ENCODE measurements around the gene BMP6.

- TF ChIP-seq CTCF (IDR thresholded peaks at IDR 0.05) (no peak), EP300 (IDR thresholded peaks at IDR 0.05) (no peak), JUNB (IDR thresholded peaks at IDR 0.05) (no peak), HDAC2 (IDR thresholded peaks at IDR 0.05) (no peak), FOSB (CRISPR knock-in tag; IDR thresholded peaks at IDR 0.05) (no peak), POLR2A (IDR thresholded peaks at IDR 0.05; ENCODE audit: low read length) (no peak), HOXA7 (CRISPR knock-in tag; IDR thresholded peaks at IDR 0.05) (no peak), KDM5A (IDR thresholded peaks at IDR 0.05) (no peak)
- TF ChIP-seq, protein P1, sequence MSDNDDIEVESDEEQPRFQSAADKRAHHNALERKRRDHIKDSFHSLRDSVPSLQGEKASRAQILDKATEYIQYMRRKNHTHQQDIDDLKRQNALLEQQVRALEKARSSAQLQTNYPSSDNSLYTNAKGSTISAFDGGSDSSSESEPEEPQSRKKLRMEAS (IDR thresholded peaks at IDR 0.05): no peak
- TF ChIP-seq, protein P2, sequence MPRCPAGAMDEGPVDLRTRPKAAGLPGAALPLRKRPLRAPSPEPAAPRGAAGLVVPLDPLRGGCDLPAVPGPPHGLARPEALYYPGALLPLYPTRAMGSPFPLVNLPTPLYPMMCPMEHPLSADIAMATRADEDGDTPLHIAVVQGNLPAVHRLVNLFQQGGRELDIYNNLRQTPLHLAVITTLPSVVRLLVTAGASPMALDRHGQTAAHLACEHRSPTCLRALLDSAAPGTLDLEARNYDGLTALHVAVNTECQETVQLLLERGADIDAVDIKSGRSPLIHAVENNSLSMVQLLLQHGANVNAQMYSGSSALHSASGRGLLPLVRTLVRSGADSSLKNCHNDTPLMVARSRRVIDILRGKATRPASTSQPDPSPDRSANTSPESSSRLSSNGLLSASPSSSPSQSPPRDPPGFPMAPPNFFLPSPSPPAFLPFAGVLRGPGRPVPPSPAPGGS (IDR thresholded peaks at IDR 0.05): no peak
Observed at GRCh38 chr6:7920425-7920824, 194.5 kb downstream of the BMP6 start.
